HEK293 (cell line): ENCODE measurements around the gene IFIT2.

Source experiments
- REST ChIP-seq: fragments of 450-650 bp; formaldehyde crosslinking; IDR thresholded peaks from 2 replicates; pipeline ENCODE4 v1.5.1; 2016; ENCODE audit warnings: missing biosample characterization, missing genetic modification characterization
- SETDB1 ChIP-seq: IDR thresholded peaks from one replicate; pipeline ENCODE4 v1.6.1; 2017; ENCODE audit warnings: mild to moderate bottlenecking, low read length, moderate library complexity, mixed read lengths; ENCODE audit not compliant: insufficient read length
- WT1 ChIP-seq: fragments of 450-650 bp; formaldehyde crosslinking; IDR thresholded peaks from 2 replicates; pipeline ENCODE4 v1.5.1; 2016; ENCODE audit warnings: missing biosample characterization, missing genetic modification characterization
- ZBTB10 ChIP-seq: fragments of 450-650 bp; formaldehyde crosslinking; IDR thresholded peaks from 2 replicates; pipeline ENCODE4 v1.5.1; 2016; ENCODE audit warnings: missing biosample characterization, missing genetic modification characterization
- ZBTB21 ChIP-seq: fragments of 450-650 bp; formaldehyde crosslinking; IDR thresholded peaks from 2 replicates; pipeline ENCODE4 v1.5.1; 2017; ENCODE audit warnings: missing biosample characterization, missing genetic modification characterization
- ZNF274 ChIP-seq, 2 experiments: fragments of 200-500 bp in 1 of 2; fragments of 450-650 bp in 1 of 2; sonication (Bioruptor generic) in 1 of 2; formaldehyde crosslinking in 1 of 2; IDR thresholded peaks; 2 replicates each; pipeline versions ENCODE4 v1.5.1 to v1.6.1; 2014 to 2016; ENCODE audit warnings: borderline replicate concordance in 1 of 2, inconsistent platforms in 1 of 2, low read length in 1 of 2, missing biosample characterization in 1 of 2, missing genetic modification characterization in 1 of 2
- ZNF366 ChIP-seq: fragments of 450-650 bp; formaldehyde crosslinking; conservative IDR thresholded peaks from 2 replicates; pipeline ENCODE4 v1.5.1; 2016; ENCODE audit warnings: missing biosample characterization, missing genetic modification characterization
- ZNF660 ChIP-seq: fragments of 450-650 bp; IDR thresholded peaks from 2 replicates; pipeline ENCODE4 v1.5.1; 2018; ENCODE audit warnings: missing biosample characterization, mild to moderate bottlenecking, missing genetic modification characterization
- ZNF664 ChIP-seq: fragments of 450-650 bp; formaldehyde crosslinking; IDR thresholded peaks from 2 replicates; pipeline ENCODE4 v1.5.1; 2016; ENCODE audit warnings: missing biosample characterization, missing genetic modification characterization
- TF ChIP-seq, protein P1 (sequence below): fragments of 450-650 bp; formaldehyde crosslinking; IDR thresholded peaks from 2 replicates; pipeline ENCODE4 v1.5.1; 2016; ENCODE audit warnings: missing biosample characterization, missing genetic modification characterization
- TF ChIP-seq, protein P2 (sequence below): fragments of 450-650 bp; formaldehyde crosslinking; IDR thresholded peaks from 2 replicates; pipeline ENCODE4 v1.5.1; 2017; ENCODE audit warnings: missing biosample characterization, missing genetic modification characterization
- TF ChIP-seq, protein P3 (sequence below): fragments of 450-650 bp; formaldehyde crosslinking; IDR thresholded peaks from 2 replicates; pipeline ENCODE4 v1.5.1; 2017; ENCODE audit warnings: missing biosample characterization, mild to moderate bottlenecking, missing genetic modification characterization, moderate library complexity
- TF ChIP-seq, protein P4 (sequence below): fragments of 450-650 bp; IDR thresholded peaks from 2 replicates; pipeline ENCODE4 v1.5.1; 2018; ENCODE audit warnings: missing biosample characterization, missing genetic modification characterization

DNA sequence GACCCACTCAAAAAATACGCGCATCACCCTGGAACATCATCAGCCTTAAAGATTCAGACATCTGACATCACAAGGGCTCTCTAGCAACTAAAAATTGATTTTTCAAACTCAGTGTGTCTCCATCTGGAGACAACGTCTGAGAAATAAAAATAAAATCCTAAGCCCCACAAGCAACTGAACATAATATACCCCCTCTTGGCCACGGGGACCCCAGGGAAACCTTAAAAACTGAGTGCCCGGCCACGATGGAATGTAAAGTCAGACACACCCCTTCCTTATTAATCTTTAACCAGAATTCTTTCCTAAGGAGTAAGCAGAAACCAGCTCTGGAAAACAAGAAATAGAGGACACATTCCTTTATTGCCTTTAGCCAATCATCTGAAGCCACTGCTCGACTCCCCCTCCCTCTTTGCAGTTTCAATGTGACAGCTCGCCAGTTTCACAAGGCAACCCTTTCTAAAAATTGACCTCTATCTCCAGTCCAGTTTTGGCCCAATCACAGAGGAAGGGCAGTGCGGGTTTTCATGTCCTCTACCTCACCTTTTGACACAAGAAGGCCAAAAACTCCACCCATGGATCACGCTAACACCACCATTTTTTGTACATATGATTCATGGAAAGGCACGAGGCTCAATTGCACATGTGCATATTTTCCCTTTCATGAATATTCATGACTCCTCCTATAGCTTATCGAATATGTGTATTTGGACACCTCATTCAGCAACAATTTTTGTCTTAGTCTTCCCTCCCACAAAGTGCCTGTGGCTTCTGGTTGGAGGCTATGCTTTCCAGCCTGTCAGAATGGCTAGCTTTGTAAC is 50.1 kb downstream of the IFIT2 start:
- TF ChIP-seq, protein P1, sequence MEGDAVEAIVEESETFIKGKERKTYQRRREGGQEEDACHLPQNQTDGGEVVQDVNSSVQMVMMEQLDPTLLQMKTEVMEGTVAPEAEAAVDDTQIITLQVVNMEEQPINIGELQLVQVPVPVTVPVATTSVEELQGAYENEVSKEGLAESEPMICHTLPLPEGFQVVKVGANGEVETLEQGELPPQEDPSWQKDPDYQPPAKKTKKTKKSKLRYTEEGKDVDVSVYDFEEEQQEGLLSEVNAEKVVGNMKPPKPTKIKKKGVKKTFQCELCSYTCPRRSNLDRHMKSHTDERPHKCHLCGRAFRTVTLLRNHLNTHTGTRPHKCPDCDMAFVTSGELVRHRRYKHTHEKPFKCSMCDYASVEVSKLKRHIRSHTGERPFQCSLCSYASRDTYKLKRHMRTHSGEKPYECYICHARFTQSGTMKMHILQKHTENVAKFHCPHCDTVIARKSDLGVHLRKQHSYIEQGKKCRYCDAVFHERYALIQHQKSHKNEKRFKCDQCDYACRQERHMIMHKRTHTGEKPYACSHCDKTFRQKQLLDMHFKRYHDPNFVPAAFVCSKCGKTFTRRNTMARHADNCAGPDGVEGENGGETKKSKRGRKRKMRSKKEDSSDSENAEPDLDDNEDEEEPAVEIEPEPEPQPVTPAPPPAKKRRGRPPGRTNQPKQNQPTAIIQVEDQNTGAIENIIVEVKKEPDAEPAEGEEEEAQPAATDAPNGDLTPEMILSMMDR = no peak
- TF ChIP-seq SETDB1 (no peak), ZNF660 (no peak), ZBTB10 (no peak), ZNF664 (tag by site-specific recombination) (no peak), REST (tag by site-specific recombination) (no peak), ZNF274 (IDR thresholded peaks at IDR 0.05; ENCODE audit: low read length) (no peak), ZNF274 (tag by site-specific recombination; IDR thresholded peaks at IDR 0.05; ENCODE audit: borderline replicate concordance) (no peak), WT1 (no peak), ZNF366 (tag by site-specific recombination) (no peak), ZBTB21 (tag by site-specific recombination) (no peak)
- TF ChIP-seq, protein P2, sequence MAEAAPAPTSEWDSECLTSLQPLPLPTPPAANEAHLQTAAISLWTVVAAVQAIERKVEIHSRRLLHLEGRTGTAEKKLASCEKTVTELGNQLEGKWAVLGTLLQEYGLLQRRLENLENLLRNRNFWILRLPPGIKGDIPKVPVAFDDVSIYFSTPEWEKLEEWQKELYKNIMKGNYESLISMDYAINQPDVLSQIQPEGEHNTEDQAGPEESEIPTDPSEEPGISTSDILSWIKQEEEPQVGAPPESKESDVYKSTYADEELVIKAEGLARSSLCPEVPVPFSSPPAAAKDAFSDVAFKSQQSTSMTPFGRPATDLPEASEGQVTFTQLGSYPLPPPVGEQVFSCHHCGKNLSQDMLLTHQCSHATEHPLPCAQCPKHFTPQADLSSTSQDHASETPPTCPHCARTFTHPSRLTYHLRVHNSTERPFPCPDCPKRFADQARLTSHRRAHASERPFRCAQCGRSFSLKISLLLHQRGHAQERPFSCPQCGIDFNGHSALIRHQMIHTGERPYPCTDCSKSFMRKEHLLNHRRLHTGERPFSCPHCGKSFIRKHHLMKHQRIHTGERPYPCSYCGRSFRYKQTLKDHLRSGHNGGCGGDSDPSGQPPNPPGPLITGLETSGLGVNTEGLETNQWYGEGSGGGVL (tag by site-specific recombination) = no peak
- TF ChIP-seq, protein P3, sequence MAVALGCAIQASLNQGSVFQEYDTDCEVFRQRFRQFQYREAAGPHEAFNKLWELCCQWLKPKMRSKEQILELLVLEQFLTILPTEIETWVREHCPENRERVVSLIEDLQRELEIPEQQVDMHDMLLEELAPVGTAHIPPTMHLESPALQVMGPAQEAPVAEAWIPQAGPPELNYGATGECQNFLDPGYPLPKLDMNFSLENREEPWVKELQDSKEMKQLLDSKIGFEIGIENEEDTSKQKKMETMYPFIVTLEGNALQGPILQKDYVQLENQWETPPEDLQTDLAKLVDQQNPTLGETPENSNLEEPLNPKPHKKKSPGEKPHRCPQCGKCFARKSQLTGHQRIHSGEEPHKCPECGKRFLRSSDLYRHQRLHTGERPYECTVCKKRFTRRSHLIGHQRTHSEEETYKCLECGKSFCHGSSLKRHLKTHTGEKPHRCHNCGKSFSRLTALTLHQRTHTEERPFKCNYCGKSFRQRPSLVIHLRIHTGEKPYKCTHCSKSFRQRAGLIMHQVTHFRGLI (tag by site-specific recombination) = no peak
- TF ChIP-seq, protein P4, sequence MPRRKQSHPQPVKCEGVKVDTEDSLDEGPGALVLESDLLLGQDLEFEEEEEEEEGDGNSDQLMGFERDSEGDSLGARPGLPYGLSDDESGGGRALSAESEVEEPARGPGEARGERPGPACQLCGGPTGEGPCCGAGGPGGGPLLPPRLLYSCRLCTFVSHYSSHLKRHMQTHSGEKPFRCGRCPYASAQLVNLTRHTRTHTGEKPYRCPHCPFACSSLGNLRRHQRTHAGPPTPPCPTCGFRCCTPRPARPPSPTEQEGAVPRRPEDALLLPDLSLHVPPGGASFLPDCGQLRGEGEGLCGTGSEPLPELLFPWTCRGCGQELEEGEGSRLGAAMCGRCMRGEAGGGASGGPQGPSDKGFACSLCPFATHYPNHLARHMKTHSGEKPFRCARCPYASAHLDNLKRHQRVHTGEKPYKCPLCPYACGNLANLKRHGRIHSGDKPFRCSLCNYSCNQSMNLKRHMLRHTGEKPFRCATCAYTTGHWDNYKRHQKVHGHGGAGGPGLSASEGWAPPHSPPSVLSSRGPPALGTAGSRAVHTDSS (tag by site-specific recombination) = no peak
